GM12874 (cell line): ENCODE measurements around the gene GFI1B.

Experiments used
- CTCF ChIP-seq: IDR thresholded peaks from 2 replicates; pipeline ENCODE4 v1.5.1; 2011; ENCODE audit warnings: low read depth, mild to moderate bottlenecking, control low read depth, low read length, moderate library complexity; ENCODE audit not compliant: insufficient read depth

The GFI1B gene

GRCh38 chr9:132970324-132971062 lies 8.0 kb upstream of the GFI1B start:
- TF ChIP-seq CTCF = no peak

- no peak for TF ChIP-seq CTCF
Measured at GRCh38 chr9:132973166-132973565, 5.3 kb upstream of the GFI1B start.

- no peak for TF ChIP-seq CTCF
Measured at GRCh38 chr9:132973713-132974112, 4.8 kb upstream of the GFI1B start.

GRCh38 chr9:132975961-132976360 lies 2.5 kb upstream of the GFI1B start:
- TF ChIP-seq CTCF = no peak

- TF ChIP-seq CTCF = no peak
Measured at GRCh38 chr9:132976571-132976970, 1.9 kb upstream of the GFI1B start.

- no peak for TF ChIP-seq CTCF
Measured at GRCh38 chr9:132978112-132978450, 413 bp upstream of the GFI1B start.

- TF ChIP-seq CTCF = no peak
Measured at GRCh38 chr9:132980157-132980556, 1.7 kb downstream of the GFI1B start.
